ENCODE data around the gene TTLL7. TPM values are rescaled to one million over a fixed set of nuclear protein-coding genes. Genes with fewer than 3 reads are reported as not detected.

TTLL7 gene
- total and polyA plus RNA-seq, 9 of the 15 experiments (the other 6 are each of a cell fraction or from before 2014, with no cell fraction given), result 0.63 to 2.6 (median 1.7) TPM

DNA sequence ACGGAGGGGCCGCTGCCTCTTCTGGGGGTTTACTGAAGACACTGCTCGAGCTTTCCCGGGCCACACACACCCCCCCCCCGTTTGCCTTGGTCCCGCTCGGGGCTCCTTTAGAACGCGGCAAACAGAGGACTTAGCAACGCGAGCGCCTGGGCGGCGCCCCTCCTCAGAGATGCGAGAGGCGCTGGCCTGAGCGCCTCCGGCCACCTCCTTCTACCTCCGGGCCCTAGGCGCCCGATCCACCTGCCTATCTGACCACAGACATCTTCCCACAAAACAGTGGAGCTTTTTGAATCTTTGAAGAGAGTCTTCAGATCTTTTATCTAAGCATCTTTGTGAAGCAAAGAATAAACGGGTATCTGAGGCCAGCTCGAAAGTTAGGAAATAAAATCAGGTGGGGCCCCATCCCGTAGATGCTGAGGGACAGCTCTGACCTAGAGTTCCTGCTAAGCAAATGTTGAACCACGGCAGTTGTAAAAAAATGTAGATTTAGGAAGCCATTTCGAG is 436 bp upstream of the TTLL7 start (continued):
- TF ChIP-seq FOXM1 (IDR thresholded peaks at IDR 0.05; ENCODE audit: low read depth) (no peak), FOXM1 (CRISPR knock-in tag; IDR thresholded peaks at IDR 0.05; ENCODE audit: low read depth) (no peak), ZSCAN32 (CRISPR knock-in tag; IDR thresholded peaks at IDR 0.05) (no peak), MYBL2 (IDR thresholded peaks at IDR 0.05; ENCODE audit: low read depth) (no peak), MYBL2 (CRISPR knock-in tag; IDR thresholded peaks at IDR 0.05; ENCODE audit: borderline replicate concordance) (no peak), HDAC3 (IDR thresholded peaks at IDR 0.05; ENCODE audit: borderline replicate concordance, partially characterized antibody) (no peak), ZNF217 (CRISPR knock-in tag; IDR thresholded peaks at IDR 0.05) (no peak), ZNF263 (CRISPR knock-in tag; IDR thresholded peaks at IDR 0.05; ENCODE audit: borderline replicate concordance) (no peak), POLR2A (conservative IDR thresholded peaks at IDR 0.05) (no peak), ZNF778 (CRISPR knock-in tag; IDR thresholded peaks at IDR 0.05) (no peak), SRSF1 (IDR thresholded peaks at IDR 0.05; ENCODE audit: low read depth, low read length) (no peak), CHD1 (IDR thresholded peaks at IDR 0.05; ENCODE audit: low read length) (no peak), SIN3A (IDR thresholded peaks at IDR 0.05; ENCODE audit: borderline replicate concordance in 2 of 2, control insufficient read depth in 1 of 2, low read depth in 2 of 2, low read length in 2 of 2) (no peak)
- TF ChIP-seq, protein P1, sequence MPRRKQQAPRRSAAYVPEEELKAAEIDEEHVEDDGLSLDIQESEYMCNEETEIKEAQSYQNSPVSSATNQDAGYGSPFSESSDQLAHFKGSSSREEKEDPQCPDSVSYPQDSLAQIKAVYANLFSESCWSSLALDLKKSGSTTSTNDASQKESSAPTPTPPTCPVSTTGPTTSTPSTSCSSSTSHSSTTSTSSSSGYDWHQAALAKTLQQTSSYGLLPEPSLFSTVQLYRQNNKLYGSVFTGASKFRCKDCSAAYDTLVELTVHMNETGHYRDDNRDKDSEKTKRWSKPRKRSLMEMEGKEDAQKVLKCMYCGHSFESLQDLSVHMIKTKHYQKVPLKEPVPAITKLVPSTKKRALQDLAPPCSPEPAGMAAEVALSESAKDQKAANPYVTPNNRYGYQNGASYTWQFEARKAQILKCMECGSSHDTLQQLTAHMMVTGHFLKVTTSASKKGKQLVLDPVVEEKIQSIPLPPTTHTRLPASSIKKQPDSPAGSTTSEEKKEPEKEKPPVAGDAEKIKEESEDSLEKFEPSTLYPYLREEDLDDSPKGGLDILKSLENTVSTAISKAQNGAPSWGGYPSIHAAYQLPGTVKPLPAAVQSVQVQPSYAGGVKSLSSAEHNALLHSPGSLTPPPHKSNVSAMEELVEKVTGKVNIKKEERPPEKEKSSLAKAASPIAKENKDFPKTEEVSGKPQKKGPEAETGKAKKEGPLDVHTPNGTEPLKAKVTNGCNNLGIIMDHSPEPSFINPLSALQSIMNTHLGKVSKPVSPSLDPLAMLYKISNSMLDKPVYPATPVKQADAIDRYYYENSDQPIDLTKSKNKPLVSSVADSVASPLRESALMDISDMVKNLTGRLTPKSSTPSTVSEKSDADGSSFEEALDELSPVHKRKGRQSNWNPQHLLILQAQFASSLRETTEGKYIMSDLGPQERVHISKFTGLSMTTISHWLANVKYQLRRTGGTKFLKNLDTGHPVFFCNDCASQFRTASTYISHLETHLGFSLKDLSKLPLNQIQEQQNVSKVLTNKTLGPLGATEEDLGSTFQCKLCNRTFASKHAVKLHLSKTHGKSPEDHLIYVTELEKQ (CRISPR knock-in tag; IDR thresholded peaks at IDR 0.05), result no peak
- TF ChIP-seq, protein P2, sequence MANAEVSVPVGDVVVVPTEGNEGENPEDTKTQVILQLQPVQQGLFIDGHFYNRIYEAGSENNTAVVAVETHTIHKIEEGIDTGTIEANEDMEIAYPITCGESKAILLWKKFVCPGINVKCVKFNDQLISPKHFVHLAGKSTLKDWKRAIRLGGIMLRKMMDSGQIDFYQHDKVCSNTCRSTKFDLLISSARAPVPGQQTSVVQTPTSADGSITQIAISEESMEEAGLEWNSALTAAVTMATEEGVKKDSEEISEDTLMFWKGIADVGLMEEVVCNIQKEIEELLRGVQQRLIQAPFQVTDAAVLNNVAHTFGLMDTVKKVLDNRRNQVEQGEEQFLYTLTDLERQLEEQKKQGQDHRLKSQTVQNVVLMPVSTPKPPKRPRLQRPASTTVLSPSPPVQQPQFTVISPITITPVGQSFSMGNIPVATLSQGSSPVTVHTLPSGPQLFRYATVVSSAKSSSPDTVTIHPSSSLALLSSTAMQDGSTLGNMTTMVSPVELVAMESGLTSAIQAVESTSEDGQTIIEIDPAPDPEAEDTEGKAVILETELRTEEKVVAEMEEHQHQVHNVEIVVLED (CRISPR knock-in tag; IDR thresholded peaks at IDR 0.05), result no peak
- TF ChIP-seq, protein P3, sequence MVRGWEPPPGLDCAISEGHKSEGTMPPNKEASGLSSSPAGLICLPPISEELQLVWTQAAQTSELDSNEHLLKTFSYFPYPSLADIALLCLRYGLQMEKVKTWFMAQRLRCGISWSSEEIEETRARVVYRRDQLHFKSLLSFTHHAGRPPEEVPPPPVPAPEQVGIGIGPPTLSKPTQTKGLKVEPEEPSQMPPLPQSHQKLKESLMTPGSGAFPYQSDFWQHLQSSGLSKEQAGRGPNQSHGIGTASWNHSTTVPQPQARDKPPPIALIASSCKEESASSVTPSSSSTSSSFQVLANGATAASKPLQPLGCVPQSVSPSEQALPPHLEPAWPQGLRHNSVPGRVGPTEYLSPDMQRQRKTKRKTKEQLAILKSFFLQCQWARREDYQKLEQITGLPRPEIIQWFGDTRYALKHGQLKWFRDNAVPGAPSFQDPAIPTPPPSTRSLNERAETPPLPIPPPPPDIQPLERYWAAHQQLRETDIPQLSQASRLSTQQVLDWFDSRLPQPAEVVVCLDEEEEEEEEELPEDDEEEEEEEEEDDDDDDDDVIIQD (CRISPR knock-in tag; IDR thresholded peaks at IDR 0.05), result no peak
- TF ChIP-seq, protein P4, sequence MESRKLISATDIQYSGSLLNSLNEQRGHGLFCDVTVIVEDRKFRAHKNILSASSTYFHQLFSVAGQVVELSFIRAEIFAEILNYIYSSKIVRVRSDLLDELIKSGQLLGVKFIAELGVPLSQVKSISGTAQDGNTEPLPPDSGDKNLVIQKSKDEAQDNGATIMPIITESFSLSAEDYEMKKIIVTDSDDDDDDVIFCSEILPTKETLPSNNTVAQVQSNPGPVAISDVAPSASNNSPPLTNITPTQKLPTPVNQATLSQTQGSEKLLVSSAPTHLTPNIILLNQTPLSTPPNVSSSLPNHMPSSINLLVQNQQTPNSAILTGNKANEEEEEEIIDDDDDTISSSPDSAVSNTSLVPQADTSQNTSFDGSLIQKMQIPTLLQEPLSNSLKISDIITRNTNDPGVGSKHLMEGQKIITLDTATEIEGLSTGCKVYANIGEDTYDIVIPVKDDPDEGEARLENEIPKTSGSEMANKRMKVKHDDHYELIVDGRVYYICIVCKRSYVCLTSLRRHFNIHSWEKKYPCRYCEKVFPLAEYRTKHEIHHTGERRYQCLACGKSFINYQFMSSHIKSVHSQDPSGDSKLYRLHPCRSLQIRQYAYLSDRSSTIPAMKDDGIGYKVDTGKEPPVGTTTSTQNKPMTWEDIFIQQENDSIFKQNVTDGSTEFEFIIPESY (CRISPR knock-in tag; IDR thresholded peaks at IDR 0.05), result no peak
- TF ChIP-seq, protein P5, sequence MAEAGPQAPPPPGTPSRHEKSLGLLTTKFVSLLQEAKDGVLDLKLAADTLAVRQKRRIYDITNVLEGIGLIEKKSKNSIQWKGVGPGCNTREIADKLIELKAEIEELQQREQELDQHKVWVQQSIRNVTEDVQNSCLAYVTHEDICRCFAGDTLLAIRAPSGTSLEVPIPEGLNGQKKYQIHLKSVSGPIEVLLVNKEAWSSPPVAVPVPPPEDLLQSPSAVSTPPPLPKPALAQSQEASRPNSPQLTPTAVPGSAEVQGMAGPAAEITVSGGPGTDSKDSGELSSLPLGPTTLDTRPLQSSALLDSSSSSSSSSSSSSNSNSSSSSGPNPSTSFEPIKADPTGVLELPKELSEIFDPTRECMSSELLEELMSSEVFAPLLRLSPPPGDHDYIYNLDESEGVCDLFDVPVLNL (CRISPR knock-in tag; IDR thresholded peaks at IDR 0.05; ENCODE audit: low read depth), result no peak
